ENCODE data around the gene CCDC201.

Gene CCDC201

DNA sequence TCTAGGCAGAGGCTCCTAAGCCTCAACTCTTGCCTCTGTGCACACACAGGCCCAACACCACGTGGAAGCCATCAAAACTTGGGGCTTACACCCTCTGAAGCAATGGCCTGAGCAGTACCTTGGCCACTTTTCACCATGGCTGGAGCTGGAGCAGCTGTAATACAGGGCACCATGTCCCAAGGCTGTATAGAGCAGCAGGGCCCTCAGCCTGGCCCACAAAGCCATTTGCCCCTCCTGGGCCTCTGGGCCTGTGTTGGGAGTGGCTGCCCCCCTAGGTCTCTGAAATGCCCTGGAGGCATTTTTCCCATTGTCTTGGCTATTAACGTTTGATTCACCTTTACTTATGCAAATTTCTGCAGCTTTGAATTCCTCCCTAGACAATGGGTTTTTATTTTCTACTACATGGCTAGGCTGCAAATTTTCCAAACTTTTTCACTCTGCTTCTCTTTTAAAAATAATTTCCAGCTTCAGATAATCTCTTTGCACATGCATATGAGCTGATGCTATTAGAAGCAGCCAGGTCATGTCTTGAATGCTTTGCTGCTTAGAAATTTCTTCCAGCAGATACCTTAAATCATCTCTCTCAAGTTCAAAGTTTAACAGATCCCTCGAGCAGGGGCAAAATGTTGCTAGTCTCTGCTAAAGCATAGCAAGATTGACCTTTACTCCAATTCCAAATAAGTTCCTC is 5.7 kb upstream of the CCDC201 start:
- Histone ChIP-seq H3K9me2 (replicated peaks; ENCODE audit: insufficient read depth, low read length) (no peaks in the 10 kb centered on the region), H3K79me2 (ENCODE audit: insufficient read depth, low read length) (no peaks in the 10 kb centered on the region), H3K4me3 (ENCODE audit: insufficient read depth, low read length, poor library complexity, severe bottlenecking) (no peak overlapping the region), H3K27me3 (ENCODE audit: low read length) (no peaks in the 10 kb centered on the region), H2AFZ (ENCODE audit: low read depth, low read length, severe bottlenecking) (no peak overlapping the region), H3K27ac (ENCODE audit: low read depth, low read length) (no peak overlapping the region), H3F3A (ENCODE audit: insufficient read depth) (no peaks in the 10 kb centered on the region), H3K9ac (ENCODE audit: low read length) (no peak overlapping the region), H3K36me3 (ENCODE audit: low read length) (no peaks in the 10 kb centered on the region), H3K4me2 (ENCODE audit: low read depth, low read length, poor library complexity, severe bottlenecking) (no peak overlapping the region), H4K20me1 (ENCODE audit: low read depth, low read length) (no peaks in the 10 kb centered on the region), H3K9me3 (ENCODE audit: insufficient read depth, low read length) (no peaks in the 10 kb centered on the region)
- TF ChIP-seq, protein P1, sequence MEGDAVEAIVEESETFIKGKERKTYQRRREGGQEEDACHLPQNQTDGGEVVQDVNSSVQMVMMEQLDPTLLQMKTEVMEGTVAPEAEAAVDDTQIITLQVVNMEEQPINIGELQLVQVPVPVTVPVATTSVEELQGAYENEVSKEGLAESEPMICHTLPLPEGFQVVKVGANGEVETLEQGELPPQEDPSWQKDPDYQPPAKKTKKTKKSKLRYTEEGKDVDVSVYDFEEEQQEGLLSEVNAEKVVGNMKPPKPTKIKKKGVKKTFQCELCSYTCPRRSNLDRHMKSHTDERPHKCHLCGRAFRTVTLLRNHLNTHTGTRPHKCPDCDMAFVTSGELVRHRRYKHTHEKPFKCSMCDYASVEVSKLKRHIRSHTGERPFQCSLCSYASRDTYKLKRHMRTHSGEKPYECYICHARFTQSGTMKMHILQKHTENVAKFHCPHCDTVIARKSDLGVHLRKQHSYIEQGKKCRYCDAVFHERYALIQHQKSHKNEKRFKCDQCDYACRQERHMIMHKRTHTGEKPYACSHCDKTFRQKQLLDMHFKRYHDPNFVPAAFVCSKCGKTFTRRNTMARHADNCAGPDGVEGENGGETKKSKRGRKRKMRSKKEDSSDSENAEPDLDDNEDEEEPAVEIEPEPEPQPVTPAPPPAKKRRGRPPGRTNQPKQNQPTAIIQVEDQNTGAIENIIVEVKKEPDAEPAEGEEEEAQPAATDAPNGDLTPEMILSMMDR (IDR thresholded peaks at IDR 0.05; ENCODE audit: insufficient read depth, low read length, poor library complexity, severe bottlenecking) = no peak
- TF ChIP-seq EZH2phosphoT487 (conservative IDR thresholded peaks at IDR 0.05; ENCODE audit: low read length) = no peak

DNA sequence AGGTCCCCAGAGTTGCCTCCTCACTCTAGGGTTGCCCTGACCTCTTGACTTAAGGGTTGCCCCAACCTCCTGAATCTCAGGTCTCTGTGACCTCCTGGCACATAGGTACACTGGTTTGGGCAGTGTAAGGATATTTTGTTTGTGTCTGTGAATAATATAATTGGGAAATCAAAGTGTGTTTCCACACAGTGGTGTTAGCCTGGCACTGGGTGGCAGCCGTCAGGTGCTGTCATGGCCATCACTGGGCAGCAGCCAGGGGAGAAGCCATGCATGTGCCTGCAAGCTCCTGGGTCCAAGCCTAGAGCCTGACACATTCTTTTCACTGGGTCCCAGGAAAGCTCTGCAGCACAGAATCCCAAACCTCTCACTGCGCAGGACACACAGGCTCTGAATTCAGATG is 3.6 kb upstream of the CCDC201 start:
- Histone ChIP-seq H4K20me1 (ENCODE audit: low read depth, low read length) (no peaks in the 10 kb centered on the region), H3K9me2 (replicated peaks; ENCODE audit: insufficient read depth, low read length) (no peaks in the 10 kb centered on the region), H3K4me3 (ENCODE audit: insufficient read depth, low read length, poor library complexity, severe bottlenecking) (no peak overlapping the region), H3K27ac (ENCODE audit: low read depth, low read length) (no peak overlapping the region), H3F3A (ENCODE audit: insufficient read depth) (no peaks in the 10 kb centered on the region), H3K9ac (ENCODE audit: low read length) (no peak overlapping the region), H3K36me3 (ENCODE audit: low read length) (no peaks in the 10 kb centered on the region), H3K27me3 (ENCODE audit: low read length) (no peaks in the 10 kb centered on the region), H3K4me2 (ENCODE audit: low read depth, low read length, poor library complexity, severe bottlenecking) (no peak overlapping the region), H3K9me3 (ENCODE audit: insufficient read depth, low read length) (no peaks in the 10 kb centered on the region), H2AFZ (ENCODE audit: low read depth, low read length, severe bottlenecking) (no peak overlapping the region), H3K79me2 (ENCODE audit: insufficient read depth, low read length) (no peaks in the 10 kb centered on the region)
- TF ChIP-seq, protein P1 (IDR thresholded peaks at IDR 0.05; ENCODE audit: insufficient read depth, low read length, poor library complexity, severe bottlenecking) = no peak
- no peak for TF ChIP-seq EZH2phosphoT487 (conservative IDR thresholded peaks at IDR 0.05; ENCODE audit: low read length)

DNA sequence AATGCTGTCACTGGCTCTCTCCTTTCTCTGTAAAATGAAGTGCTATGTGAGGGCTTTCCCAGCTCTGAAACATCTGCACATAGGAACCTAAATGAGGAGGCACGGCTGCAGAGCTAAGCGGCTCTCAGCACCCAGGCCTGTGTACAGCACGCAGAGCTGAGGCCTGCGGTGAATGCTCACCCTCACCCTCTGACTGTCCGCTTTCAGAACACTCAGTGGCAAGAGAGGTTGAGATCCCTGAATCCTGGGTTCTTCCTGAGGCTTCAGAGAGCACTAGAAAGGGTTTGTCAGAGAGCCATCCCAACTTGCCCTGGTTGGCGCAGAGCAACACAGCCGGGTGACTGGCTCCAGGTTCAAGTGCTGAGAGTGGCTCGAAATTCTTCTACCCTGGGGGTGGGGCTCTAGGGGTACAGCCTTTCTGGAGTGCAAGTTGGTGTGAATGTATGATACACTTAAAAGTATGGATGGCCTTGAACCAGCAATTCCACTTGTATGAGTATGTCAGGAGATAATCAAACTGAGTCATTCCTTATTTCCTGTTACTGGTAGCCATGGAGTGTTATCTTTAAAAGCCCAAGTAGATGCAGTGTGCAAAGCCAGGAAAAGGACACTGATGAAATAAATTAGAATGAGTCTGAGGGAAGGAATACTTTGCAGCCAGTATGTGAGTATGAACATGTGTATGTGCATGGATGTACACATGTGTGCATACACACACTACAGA is 1.7 kb upstream of the CCDC201 start:
- H3K9me2 ChIP-seq (replicated peaks; ENCODE audit: insufficient read depth, low read length) = no peaks in the 10 kb centered on the region
- no peaks in the 10 kb centered on the region for H3K36me3 ChIP-seq (ENCODE audit: low read length)
- no peaks in the 10 kb centered on the region for H3K9me3 ChIP-seq (ENCODE audit: insufficient read depth, low read length)
- no peak overlapping the region for H2AFZ ChIP-seq (ENCODE audit: low read depth, low read length, severe bottlenecking)
- H3K9ac ChIP-seq (ENCODE audit: low read length) = no peak overlapping the region
- no peaks in the 10 kb centered on the region for H3K27me3 ChIP-seq (ENCODE audit: low read length)
- no peak overlapping the region for H3K27ac ChIP-seq (ENCODE audit: low read depth, low read length)
- no peaks in the 10 kb centered on the region for H3F3A ChIP-seq (ENCODE audit: insufficient read depth)
- H4K20me1 ChIP-seq (ENCODE audit: low read depth, low read length) = no peaks in the 10 kb centered on the region
- no peaks in the 10 kb centered on the region for H3K79me2 ChIP-seq (ENCODE audit: insufficient read depth, low read length)
- TF ChIP-seq, protein P1 (IDR thresholded peaks at IDR 0.05; ENCODE audit: insufficient read depth, low read length, poor library complexity, severe bottlenecking) = no peak
- no peak for TF ChIP-seq EZH2phosphoT487 (conservative IDR thresholded peaks at IDR 0.05; ENCODE audit: low read length)
- H3K4me3 ChIP-seq (ENCODE audit: insufficient read depth, low read length, poor library complexity, severe bottlenecking) = no peak overlapping the region
- H3K4me2 ChIP-seq (ENCODE audit: low read depth, low read length, poor library complexity, severe bottlenecking) = no peak overlapping the region
